ENCODE results near the gene TRIB2.

GRCh38 chr2:12704378-12704777 lies 12.4 kb upstream of the TRIB2 start:
- TF ChIP-seq BHLHE40 (IDR thresholded peaks at IDR 0.05; ENCODE audit: low read depth, low read length): no peak
- TF ChIP-seq RCOR1 (IDR thresholded peaks at IDR 0.05; ENCODE audit: insufficient replicate concordance, low read length): no peak
- TF ChIP-seq POLR2A (IDR thresholded peaks at IDR 0.05; ENCODE audit: low read depth, low read length): no peak
- TF ChIP-seq RFX5 (IDR thresholded peaks at IDR 0.05; ENCODE audit: low read depth, low read length): no peak
- TF ChIP-seq FOS (IDR thresholded peaks at IDR 0.05; ENCODE audit: low read depth, low read length): no peak
- TF ChIP-seq CTCF (conservative IDR thresholded peaks at IDR 0.05; ENCODE audit: low read depth, low read length): no peak
- no peak for TF ChIP-seq MXI1 (IDR thresholded peaks at IDR 0.05; ENCODE audit: borderline replicate concordance, low read depth, low read length)
